Measurements from ENCODE around the gene CTBP2.

- TF ChIP-seq REST (IDR thresholded peaks at IDR 0.05) (no peak), MAX (IDR thresholded peaks at IDR 0.05) (no peak), YY1 (IDR thresholded peaks at IDR 0.05) (no peak), CTCF (IDR thresholded peaks at IDR 0.05; ENCODE audit: low read depth, low read length, missing input control) (no peak), RAD21 (IDR thresholded peaks at IDR 0.05) (no peak), FOXA1 (IDR thresholded peaks at IDR 0.05) (no peak), GABPA (IDR thresholded peaks at IDR 0.05 in 1 of 2, conservative IDR thresholded peaks at IDR 0.05 in 1 of 2) (no peak), ATF3 (IDR thresholded peaks at IDR 0.05) (no peak)
Measured at GRCh38 chr10:125114761-125115391, 45.5 kb downstream of the CTBP2 start.
